CD4-positive, alpha-beta memory T cell (primary cell): ENCODE data around the gene TWF2. TPM values are rescaled to one million over a fixed set of nuclear protein-coding genes. Genes with fewer than 3 reads are reported as not detected.

Experiments used
- CTCF ChIA-PET: fragments of 350-600 bp; sonication (Branson Sonifier 250); formaldehyde crosslinking; loops from one replicate; lab custom pipeline; 2021; ENCODE audit warnings: inconsistent platforms; ENCODE audit not compliant: partially characterized antibody; lab: Charles Lee
- POLR2A ChIA-PET: fragments of 350-600 bp; sonication (Branson Sonifier 250); formaldehyde crosslinking; loops from one replicate; lab custom pipeline; 2021; ENCODE audit not compliant: partially characterized antibody; lab: Charles Lee
- DNase-seq, 5 donors: peaks; one replicate each; pipeline versions ENCODE4 v3.0.0 to v3.0.0-alpha.2; 2020 to 2022; ENCODE audit warnings: mixed read lengths in 1 of 5
- H3K27ac ChIP-seq: one replicate; pipeline ENCODE4 v1.7.0; 2013; ENCODE audit warnings: low read depth, low read length
- H3K27me3 ChIP-seq: 2 replicates; pipeline ENCODE4 v1.7.0; 2013; ENCODE audit warnings: mild to moderate bottlenecking, low read length, moderate library complexity; ENCODE audit not compliant: insufficient read depth
- H3K36me3 ChIP-seq: 2 replicates; pipeline ENCODE4 v1.7.0; 2013; ENCODE audit warnings: mild to moderate bottlenecking, low read length, moderate library complexity; ENCODE audit not compliant: insufficient read depth
- H3K4me1 ChIP-seq: 2 replicates; pipeline ENCODE4 v1.7.0; 2013; ENCODE audit warnings: mild to moderate bottlenecking, low read length, moderate library complexity; ENCODE audit not compliant: insufficient read depth
- H3K4me3 ChIP-seq, 2 donors: one replicate each; pipeline ENCODE4 v1.7.0; 2013; ENCODE audit warnings: low read length in 2 of 2, mild to moderate bottlenecking in 1 of 2
- H3K9me3 ChIP-seq, 2 donors: one replicate each; pipeline ENCODE4 v1.7.0; 2013; ENCODE audit warnings: low read length in 2 of 2, control low read depth in 1 of 2; ENCODE audit not compliant: control insufficient read depth in 1 of 2
- H3K27ac Mint-ChIP-seq, 7 donors: one replicate each; pipeline ENCODE4 v1.8.0; 2020 to 2021; ENCODE audit warnings: mixed read lengths in 7 of 7, mild to moderate bottlenecking in 6 of 7, inconsistent platforms in 3 of 7, moderate library complexity in 3 of 7
- H3K27me3 Mint-ChIP-seq, 2 donors: one replicate each; pipeline ENCODE4 v1.8.0; 2020 to 2021; ENCODE audit warnings: mixed read lengths in 2 of 2
- H3K36me3 Mint-ChIP-seq, 2 donors: one replicate each; pipeline ENCODE4 v1.8.0; 2020 to 2021; ENCODE audit warnings: mixed read lengths in 2 of 2, inconsistent platforms in 1 of 2, mild to moderate bottlenecking in 1 of 2
- H3K4me1 Mint-ChIP-seq, 4 donors: one replicate each; pipeline ENCODE4 v1.8.0; 2020 to 2021; ENCODE audit warnings: mixed read lengths in 4 of 4, mild to moderate bottlenecking in 1 of 4
- H3K4me3 Mint-ChIP-seq, 8 donors: one replicate each; pipeline ENCODE4 v1.8.0; 2020 to 2021; ENCODE audit warnings: mixed read lengths in 8 of 8, mild to moderate bottlenecking in 7 of 8, moderate library complexity in 6 of 8, inconsistent platforms in 3 of 8
- H3K9me3 Mint-ChIP-seq, 8 donors: one replicate each; pipeline ENCODE4 v1.8.0; 2020 to 2021; ENCODE audit warnings: mixed read lengths in 8 of 8, mild to moderate bottlenecking in 5 of 8, inconsistent platforms in 3 of 8, moderate library complexity in 1 of 8
- intact Hi-C: fragments of 100-400 bp; cut with micrococcal nuclease; formaldehyde crosslinking; loops from one replicate; pipeline ENCODE4 v1.15.1; 2023
- polyA plus RNA-seq, 2 donors: library from polyadenylated mRNA; unstranded; fragments of 300-500 nt; fragmentation: Illumina TruSeq; gene quantifications; one replicate each; pipeline ENCODE4 v1.2.3, GENCODE V29; 2021
- total RNA-seq, 2 experiments: library from RNA; stranded (reverse); gene quantifications; one replicate each; pipeline ENCODE4 v1.2.3, GENCODE V29; 2021

Gene TWF2
- total and polyA plus RNA-seq, 4 experiments from 2014 or later: 69.3 to 124 (median 98.9) TPM

- Mint-ChIP-seq H3K27me3 (no peaks in the 10 kb centered on the region), H3K27ac (peak overlapping the region; percentile 31 to 97 (median 96)), H3K4me3 (peak overlapping the region in 5 of 8 donors; percentile 27 to 93 (median 57)), H3K36me3 (peaks cover 46 to 66% of the 10 kb centered on the region in 2 donors), H3K4me1 (peaks cover 54 to 93% (median 75%) of the 10 kb centered on the region in 4 donors), H3K9me3 (no peaks in the 10 kb centered on the region)
- ChIA-PET CTCF (interaction anchor here (1.4 to 31.1 kb wide), 5 partner anchors 6 to 90 kb away, joined by 3 to 684 read pairs (median 6); partner anchors contain the start of genes GLYCTK, PPM1M, TWF2 and WDR82), POLR2A (interaction anchor here (1.1 to 38.1 kb wide), 8 partner anchors 9 to 90 kb away, joined by 3 to 1950 read pairs (median 6); partner anchors contain the start of genes GLYCTK, TWF2 and WDR82)
- peak overlapping the region; percentile 22 for H3K27ac ChIP-seq
- intact Hi-C loops: no loop called here
- peak in 2 of 5 donors; percentile 13 to 22 for DNase-seq
- H3K36me3 ChIP-seq: peaks cover 32% of the 10 kb centered on the region
- H3K27me3 ChIP-seq: no peaks in the 10 kb centered on the region
- no peak overlapping the region for H3K4me3 ChIP-seq
- H3K4me1 ChIP-seq: peaks cover 94% of the 10 kb centered on the region
- H3K9me3 ChIP-seq: no peaks in the 10 kb centered on the region
Observed at GRCh38 chr3:52248816-52249547, 10.0 kb upstream of the TWF2 start.

GRCh38 chr3:52248165-52248541 lies 9.2 kb upstream of the TWF2 start:
- peak overlapping the region; percentile 90 for H3K27ac ChIP-seq

GRCh38 chr3:52247409-52248164 lies 8.6 kb upstream of the TWF2 start:
- DNase-seq: no peak
- peaks cover 38 to 55% of the 10 kb centered on the region in 2 donors for H3K36me3 Mint-ChIP-seq
- ChIA-PET POLR2A (interaction anchor here (1.2 to 38.1 kb wide), 8 partner anchors 10 to 33 kb away, joined by 3 to 1950 read pairs (median 15); partner anchors contain the start of genes GLYCTK, TWF2 and WDR82), CTCF (interaction anchor here (0.9 to 31.1 kb wide), 6 partner anchors 9 to 31 kb away, joined by 3 to 684 read pairs (median 6); partner anchors contain the start of genes GLYCTK, TWF2 and WDR82)
- peaks cover 32% of the 10 kb centered on the region for H3K36me3 ChIP-seq
- H3K27ac Mint-ChIP-seq: peak overlapping the region; percentile 95 to 97 (median 96)
- peak overlapping the region; percentile 88 to 95 for H3K4me3 ChIP-seq
- no peaks in the 10 kb centered on the region for H3K9me3 Mint-ChIP-seq
- H3K4me3 Mint-ChIP-seq: peak overlapping the region; percentile 82 to 94 (median 90)
- H3K9me3 ChIP-seq: no peaks in the 10 kb centered on the region
- H3K4me1 ChIP-seq: peaks cover 88% of the 10 kb centered on the region
- intact Hi-C loops: no loop called here
- peak overlapping the region; percentile 90 for H3K27ac ChIP-seq
- peaks cover 50 to 89% (median 70%) of the 10 kb centered on the region in 4 donors for H3K4me1 Mint-ChIP-seq
- no peaks in the 10 kb centered on the region for H3K27me3 Mint-ChIP-seq
- H3K27me3 ChIP-seq: no peaks in the 10 kb centered on the region

More at GRCh38 chr3:52248165-52248541, 9.2 kb upstream of the TWF2 start:
- Mint-ChIP-seq H3K4me3 (peak overlapping the region in 7 of 8 donors; percentile 82 to 93 (median 88)), H3K4me1 (peaks cover 52 to 93% (median 73%) of the 10 kb centered on the region in 4 donors), H3K36me3 (peaks cover 42 to 58% of the 10 kb centered on the region in 2 donors), H3K9me3 (no peaks in the 10 kb centered on the region), H3K27me3 (no peaks in the 10 kb centered on the region), H3K27ac (peak overlapping the region; percentile 80 to 97 (median 96))
- no peak for DNase-seq
- H3K9me3 ChIP-seq: no peaks in the 10 kb centered on the region
- H3K4me3 ChIP-seq: no peak overlapping the region
- peaks cover 32% of the 10 kb centered on the region for H3K36me3 ChIP-seq
- intact Hi-C loops: no loop called here
- ChIA-PET POLR2A (interaction anchor here (1.2 to 38.1 kb wide), 6 partner anchors 9 to 32 kb away, joined by 3 to 1950 read pairs (median 11); partner anchors contain the start of genes GLYCTK, TWF2 and WDR82), CTCF (interaction anchor here (0.9 to 31.1 kb wide), 6 partner anchors 9 to 90 kb away, joined by 3 to 684 read pairs (median 6); partner anchors contain the start of genes GLYCTK, TWF2 and WDR82)
- H3K4me1 ChIP-seq: peaks cover 93% of the 10 kb centered on the region
- no peaks in the 10 kb centered on the region for H3K27me3 ChIP-seq

GRCh38 chr3:52246728-52247408 lies 7.9 kb upstream of the TWF2 start:
- no peaks in the 10 kb centered on the region for H3K9me3 Mint-ChIP-seq
- peak overlapping the region; percentile 82 to 94 (median 90) for H3K4me3 Mint-ChIP-seq
- ChIA-PET POLR2A (interaction anchor here (0.7 to 38.1 kb wide), 10 partner anchors 8 to 191 kb away, joined by 3 to 1950 read pairs (median 14); partner anchors contain the start of genes DUSP7, GLYCTK, TWF2 and WDR82), CTCF (interaction anchor here (0.7 to 31.1 kb wide), 4 partner anchors 13 to 92 kb away, joined by 3 to 684 read pairs (median 12); partner anchors contain the start of genes GLYCTK and WDR82)
- Histone ChIP-seq H3K4me1 (peaks cover 85% of the 10 kb centered on the region), H3K27ac (peak overlapping the region; percentile 90), H3K4me3 (peak overlapping the region; percentile 88 to 95), H3K36me3 (peaks cover 32% of the 10 kb centered on the region), H3K27me3 (no peaks in the 10 kb centered on the region), H3K9me3 (no peaks in the 10 kb centered on the region)
- intact Hi-C loops: no loop called here
- no peaks in the 10 kb centered on the region for H3K27me3 Mint-ChIP-seq
- peak in 2 of 5 donors; percentile 12 to 22 for DNase-seq
- peaks cover 36 to 50% of the 10 kb centered on the region in 2 donors for H3K36me3 Mint-ChIP-seq
- H3K4me1 Mint-ChIP-seq: peaks cover 50 to 87% (median 68%) of the 10 kb centered on the region in 4 donors
- peak overlapping the region; percentile 95 to 97 (median 96) for H3K27ac Mint-ChIP-seq

- H3K4me3 Mint-ChIP-seq: peak overlapping the region; percentile 82 to 94 (median 90)
- H3K27me3 Mint-ChIP-seq: no peaks in the 10 kb centered on the region
- H3K4me3 ChIP-seq: peak overlapping the region; percentile 88 to 95
- no peaks in the 10 kb centered on the region for H3K9me3 ChIP-seq
- POLR2A ChIA-PET: interaction anchor here (0.7 to 38.1 kb wide), 11 partner anchors 8 to 190 kb away, joined by 3 to 1950 read pairs (median 12); partner anchors contain the start of genes DUSP7, GLYCTK, TLR9 and TWF2
- H3K27ac ChIP-seq: peak overlapping the region; percentile 90
- peak in 1 of 5 donors; percentile 25 for DNase-seq
- peaks cover 32% of the 10 kb centered on the region for H3K36me3 ChIP-seq
- intact Hi-C loops: no loop called here
- H3K9me3 Mint-ChIP-seq: no peaks in the 10 kb centered on the region
- peak overlapping the region; percentile 95 to 97 (median 96) for H3K27ac Mint-ChIP-seq
- H3K4me1 Mint-ChIP-seq: peaks cover 49 to 86% (median 69%) of the 10 kb centered on the region in 4 donors
- H3K36me3 Mint-ChIP-seq: peaks cover 36 to 48% of the 10 kb centered on the region in 2 donors
- H3K27me3 ChIP-seq: no peaks in the 10 kb centered on the region
- peaks cover 85% of the 10 kb centered on the region for H3K4me1 ChIP-seq
- CTCF ChIA-PET: interaction anchor here (0.7 to 31.1 kb wide), 4 partner anchors 13 to 93 kb away, joined by 3 to 684 read pairs (median 12); partner anchors contain the start of genes GLYCTK and WDR82
Observed at GRCh38 chr3:52246264-52246620, 7.3 kb upstream of the TWF2 start.
